Osteocyte (in vitro differentiated cells): ENCODE data around the gene MED13L. TPM values are rescaled to one million over a fixed set of nuclear protein-coding genes. Genes with fewer than 3 reads are reported as not detected.

Experiments used
- DNase-seq: peaks from one replicate; pipeline ENCODE4 v3.0.0; 2021; ENCODE audit warnings: mixed read lengths; ENCODE audit not compliant: unreplicated experiment; ENCODE audit errors: extremely low spot score
- H3K27ac Mint-ChIP-seq: one replicate; pipeline ENCODE4 v1.8.0; 2021; ENCODE audit warnings: mild to moderate bottlenecking, mixed read lengths; ENCODE audit not compliant: unreplicated experiment
- H3K27me3 Mint-ChIP-seq: one replicate; pipeline ENCODE4 v1.8.0; 2021; ENCODE audit warnings: mixed read lengths; ENCODE audit not compliant: unreplicated experiment
- H3K36me3 Mint-ChIP-seq: one replicate; pipeline ENCODE4 v1.8.0; 2021; ENCODE audit warnings: mixed read lengths; ENCODE audit not compliant: unreplicated experiment
- H3K4me1 Mint-ChIP-seq: one replicate; pipeline ENCODE4 v1.8.0; 2021; ENCODE audit warnings: mixed read lengths; ENCODE audit not compliant: unreplicated experiment
- H3K4me3 Mint-ChIP-seq: one replicate; pipeline ENCODE4 v1.8.0; 2021; ENCODE audit warnings: mild to moderate bottlenecking, moderate library complexity, mixed read lengths; ENCODE audit not compliant: unreplicated experiment
- H3K9me3 Mint-ChIP-seq: one replicate; pipeline ENCODE4 v1.8.0; 2021; ENCODE audit warnings: mixed read lengths; ENCODE audit not compliant: unreplicated experiment
- CTCF ChIP-seq: fragments of 200-600 bp; sonication (generic); IDR thresholded peaks from 2 replicates; pipeline ENCODE4 v1.5.0; 2021; ENCODE audit warnings: antibody characterized with exemption, mild to moderate bottlenecking, moderate library complexity
- total RNA-seq: library from RNA; stranded (reverse); gene quantifications from 2 replicates; pipeline ENCODE4 v1.2.1, GENCODE V29; 2021

The MED13L gene
- total RNA-seq, 1 donor from 2014 or later: 229 TPM

DNA sequence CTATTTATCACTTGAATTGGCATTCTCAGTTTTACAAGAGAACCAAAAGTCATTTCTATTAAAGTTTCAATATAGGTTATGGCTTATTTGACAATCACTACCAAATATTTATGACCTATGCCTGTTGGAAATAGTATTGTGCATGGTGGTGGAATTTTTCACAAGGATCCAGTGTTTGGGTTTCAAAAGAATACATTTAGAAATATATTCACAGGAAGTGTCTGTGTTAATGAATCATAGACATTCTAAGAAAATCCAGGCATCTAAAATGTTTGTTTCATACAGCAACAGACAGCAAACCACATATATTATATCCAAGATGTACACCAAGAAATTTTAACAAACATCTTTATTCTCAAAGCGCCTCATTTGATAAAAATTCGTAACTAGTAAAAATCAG, 92.7 kb downstream of the MED13L start:
- Mint-ChIP-seq H3K36me3 (peaks cover 6% of the 10 kb centered on the region), H3K27ac (no peak overlapping the region), H3K4me3 (no peak overlapping the region), H3K4me1 (peaks cover 78% of the 10 kb centered on the region), H3K27me3 (no peaks in the 10 kb centered on the region), H3K9me3 (no peaks in the 10 kb centered on the region)
- TF ChIP-seq CTCF: no peak
- no peak for DNase-seq

- Mint-ChIP-seq H3K27me3 (no peaks in the 10 kb centered on the region), H3K27ac (peak overlapping the region; percentile 28), H3K4me1 (peaks cover 76% of the 10 kb centered on the region), H3K9me3 (no peaks in the 10 kb centered on the region), H3K4me3 (no peak overlapping the region), H3K36me3 (no peaks in the 10 kb centered on the region)
- no peak for TF ChIP-seq CTCF
- no peak for DNase-seq
Observed at GRCh38 chr12:116183741-116184141, 93.8 kb downstream of the MED13L start.

DNA sequence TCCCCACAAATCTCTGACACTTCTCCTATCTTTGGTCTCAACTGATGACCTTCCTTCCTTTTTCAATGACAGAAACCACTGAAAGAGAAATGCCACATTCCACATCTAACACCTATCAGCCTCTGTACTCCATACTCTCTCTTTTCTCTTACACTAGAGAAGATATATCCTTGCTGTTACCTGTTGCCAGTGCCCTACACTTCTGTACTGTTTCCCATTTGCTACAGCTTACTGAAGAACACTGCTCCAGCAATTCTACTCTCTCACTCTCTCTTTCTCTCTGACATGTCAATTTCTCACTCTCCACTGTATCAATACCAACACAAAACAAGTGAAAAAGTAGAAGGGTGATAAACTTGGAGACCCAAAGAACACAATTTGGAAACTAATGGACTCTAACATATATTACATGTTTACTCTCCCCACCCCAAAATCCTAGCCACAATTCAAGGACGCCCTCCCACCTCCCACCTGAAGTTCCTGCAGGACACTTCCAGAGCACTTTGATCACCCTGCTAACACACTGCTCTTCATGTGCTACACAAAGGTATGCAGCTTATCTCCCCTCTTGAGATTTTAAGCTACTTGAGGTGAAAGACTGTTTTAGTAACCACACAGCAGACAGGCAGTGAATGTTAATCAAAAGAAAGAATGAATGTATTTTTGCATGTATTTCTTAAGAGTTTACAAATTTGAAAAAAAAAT, 95.0 kb downstream of the MED13L start:
- Mint-ChIP-seq H3K27me3 (no peaks in the 10 kb centered on the region), H3K27ac (peak overlapping the region; percentile 15), H3K4me3 (no peak overlapping the region), H3K4me1 (peaks cover 67% of the 10 kb centered on the region), H3K36me3 (no peaks in the 10 kb centered on the region), H3K9me3 (no peaks in the 10 kb centered on the region)
- DNase-seq: no peak
- TF ChIP-seq CTCF: no peak

- TF ChIP-seq CTCF: no peak
- Mint-ChIP-seq H3K9me3 (no peaks in the 10 kb centered on the region), H3K36me3 (peaks cover 3% of the 10 kb centered on the region), H3K27me3 (no peaks in the 10 kb centered on the region), H3K27ac (no peak overlapping the region), H3K4me1 (peaks cover 63% of the 10 kb centered on the region), H3K4me3 (no peak overlapping the region)
- DNase-seq: no peak
Observed at GRCh38 chr12:116180448-116180847, 97.0 kb downstream of the MED13L start.

- no peak for TF ChIP-seq CTCF
- Mint-ChIP-seq H3K36me3 (peaks cover 3% of the 10 kb centered on the region), H3K27me3 (no peaks in the 10 kb centered on the region), H3K4me1 (peaks cover 64% of the 10 kb centered on the region), H3K9me3 (no peaks in the 10 kb centered on the region), H3K27ac (peak overlapping the region; percentile 12), H3K4me3 (no peak overlapping the region)
- DNase-seq: no peak
Observed at GRCh38 chr12:116179384-116179783, 98.1 kb downstream of the MED13L start.
